NCI-H345 treated with DMSO at 0.1 percent for 48 hours (cell line): ENCODE data around the gene ZBTB18.
A peak's percentile ranks its signal among the peaks of the same experiment; 100 is the strongest.
"Not testable (repeated sequence)": the region's sequence is repeated elsewhere in the genome, so short reads cannot be mapped to it uniquely, and the experiment has no call there.

Experiments used
- DNase-seq: peaks from one replicate; lab custom pipeline; 2025; ENCODE audit not compliant: unreplicated experiment; lab: John Stamatoyannopoulos, UW

Gene ZBTB18

DNA sequence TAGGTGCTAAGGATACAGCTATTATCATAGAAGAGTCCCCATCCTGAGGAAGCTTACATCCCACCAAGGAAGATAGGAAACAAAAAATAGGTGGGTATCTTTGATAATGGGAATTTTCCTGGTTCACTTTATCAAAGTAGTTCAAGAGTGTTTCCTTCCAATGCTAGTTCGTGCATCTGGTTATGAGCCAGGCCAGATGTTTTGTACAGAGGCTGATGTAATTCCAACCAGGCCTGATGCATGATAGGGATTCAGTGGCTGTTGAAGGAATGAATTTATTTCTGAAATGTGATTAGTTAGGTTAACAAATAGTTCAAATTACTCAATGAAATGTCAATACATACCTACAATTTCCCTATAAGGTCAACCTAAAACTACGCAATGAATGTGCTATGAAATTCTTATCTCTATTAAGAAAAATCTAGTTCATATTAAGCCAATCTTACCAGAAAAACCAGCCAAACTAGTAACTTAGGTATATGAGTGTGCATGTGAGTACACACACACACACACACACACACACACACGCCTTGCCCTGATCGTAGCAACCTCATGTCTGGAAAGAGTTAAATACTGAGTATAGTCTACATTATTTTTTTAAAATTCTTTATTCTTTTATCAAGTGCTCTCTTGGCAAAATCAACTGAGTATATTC, 9.5 kb upstream of the ZBTB18 start:
- no peak for DNase-seq

GRCh38 chr1:244042293-244042692, 8.8 kb upstream of the ZBTB18 start:
- DNase-seq = no peak

DNA sequence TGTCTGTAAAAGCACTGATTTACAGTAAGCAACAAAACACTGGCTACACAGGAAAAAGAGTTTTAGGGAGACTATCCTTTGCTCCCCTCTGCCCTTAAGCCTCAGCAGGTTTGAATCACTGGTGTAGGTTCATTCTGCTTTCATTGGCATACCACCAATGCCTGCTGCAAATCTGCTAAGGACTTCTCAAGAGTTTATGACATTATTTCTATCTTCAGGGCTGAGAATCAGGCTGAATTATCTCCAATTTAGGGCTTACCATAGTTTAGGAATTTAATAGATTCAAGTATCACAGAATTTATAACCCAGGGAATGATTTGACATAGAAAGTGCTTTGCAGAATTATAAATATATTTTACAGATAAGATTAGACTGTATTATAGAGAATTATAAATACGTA, 6.7 kb upstream of the ZBTB18 start:
- no peak for DNase-seq

DNA sequence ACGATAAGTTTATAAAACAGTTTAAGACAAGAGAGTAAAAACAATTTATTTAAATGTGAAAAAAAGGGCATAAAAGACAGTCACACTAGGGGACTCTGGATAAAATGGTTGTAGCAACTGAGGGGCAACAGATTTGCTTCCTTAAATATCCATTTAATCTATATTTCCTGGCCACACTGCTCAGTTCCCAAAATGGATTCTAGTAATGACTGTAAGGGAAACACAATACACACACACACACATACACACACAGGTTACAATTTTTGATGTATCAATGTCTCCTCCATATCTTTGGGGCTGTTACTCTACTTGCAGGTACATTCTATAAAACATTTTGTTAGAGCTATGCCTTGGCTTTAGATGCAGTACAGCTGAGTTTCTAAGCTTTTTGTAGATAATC, 4.8 kb upstream of the ZBTB18 start:
- DNase-seq = not testable (repeated sequence)

GRCh38 chr1:244046907-244047611, 4.0 kb upstream of the ZBTB18 start:
- no peak for DNase-seq

DNA sequence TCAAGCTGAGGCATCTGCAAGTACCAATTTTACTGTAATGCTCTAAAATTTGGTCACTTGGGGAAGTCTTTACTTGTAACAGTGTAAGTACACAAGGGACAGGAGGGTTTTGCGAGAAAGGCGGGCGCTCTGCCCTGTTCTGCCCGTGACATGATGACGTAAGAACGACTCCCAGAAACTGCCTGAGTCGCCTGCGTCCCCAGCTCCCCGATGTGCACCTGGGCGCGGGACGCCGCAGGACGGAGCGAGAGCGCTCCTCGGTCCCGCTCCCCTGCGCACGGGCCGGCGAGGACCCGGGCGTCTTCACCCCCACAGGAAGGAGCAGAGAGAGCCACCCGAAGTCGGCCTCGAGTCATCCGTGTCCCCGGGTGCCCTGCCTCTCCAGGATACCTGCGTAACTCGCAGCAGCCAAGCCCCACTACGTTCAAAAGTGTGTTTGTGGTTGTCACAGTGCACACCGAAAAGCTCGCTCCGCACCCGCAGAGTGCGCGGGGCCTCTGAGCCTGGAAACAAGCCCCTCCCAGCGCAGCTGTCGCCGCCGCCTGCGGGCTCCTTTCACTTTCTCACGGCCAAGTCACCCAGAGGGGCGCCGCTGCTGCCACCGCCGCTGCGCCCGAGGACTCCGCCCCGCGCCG, 3.3 kb upstream of the ZBTB18 start:
- no peak for DNase-seq

- DNase-seq = peak; percentile 94
Observed at GRCh38 chr1:244048256-244049161, 2.6 kb upstream of the ZBTB18 start.

- DNase-seq = no peak
Observed at GRCh38 chr1:244049162-244050013, 1.7 kb upstream of the ZBTB18 start.

- no peak for DNase-seq
Observed at GRCh38 chr1:244050014-244050834, 859 bp upstream of the ZBTB18 start.

DNA sequence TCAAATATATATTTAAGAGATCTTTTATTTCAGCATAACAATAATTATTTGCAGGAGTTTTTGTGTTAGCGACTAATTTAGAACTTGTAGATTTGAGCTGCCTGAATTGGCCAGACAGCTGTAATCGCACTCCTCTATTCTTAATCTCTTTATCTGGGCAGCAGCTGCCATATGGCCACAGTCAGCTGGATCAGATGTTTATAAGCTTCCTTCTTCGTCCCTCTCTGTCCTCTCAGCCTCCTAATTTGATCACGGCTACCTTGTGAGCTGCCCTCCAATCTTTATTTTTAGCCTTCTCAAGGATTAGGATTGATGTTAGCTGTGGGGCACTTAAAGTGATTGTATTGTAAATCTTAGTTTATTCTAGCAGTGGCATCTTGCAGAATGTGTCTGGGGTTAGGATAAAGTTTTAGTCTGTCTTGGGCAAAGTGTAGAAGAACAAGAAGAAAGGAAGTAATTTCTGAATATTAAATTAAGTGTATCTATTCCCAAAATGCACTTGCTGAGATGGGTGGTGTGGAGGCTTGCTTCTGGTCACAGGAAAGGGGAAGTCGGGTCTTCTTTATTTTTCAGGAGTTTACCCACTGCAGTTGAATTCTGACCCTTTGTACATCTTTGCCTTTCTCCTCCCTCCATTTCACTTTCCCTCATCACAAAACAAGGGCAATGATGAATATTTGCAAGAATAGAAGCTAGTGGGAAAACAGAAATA, 1.1 kb downstream of the ZBTB18 start:
- no peak for DNase-seq

- no peak for DNase-seq
Observed at GRCh38 chr1:244052728-244053312, 1.7 kb downstream of the ZBTB18 start.

GRCh38 chr1:244053831-244054230, 2.7 kb downstream of the ZBTB18 start:
- no peak for DNase-seq

- no peak for DNase-seq
Observed at GRCh38 chr1:244054247-244054923, 3.3 kb downstream of the ZBTB18 start.

- no peak for DNase-seq
Observed at GRCh38 chr1:244054924-244055263, 3.8 kb downstream of the ZBTB18 start.

DNA sequence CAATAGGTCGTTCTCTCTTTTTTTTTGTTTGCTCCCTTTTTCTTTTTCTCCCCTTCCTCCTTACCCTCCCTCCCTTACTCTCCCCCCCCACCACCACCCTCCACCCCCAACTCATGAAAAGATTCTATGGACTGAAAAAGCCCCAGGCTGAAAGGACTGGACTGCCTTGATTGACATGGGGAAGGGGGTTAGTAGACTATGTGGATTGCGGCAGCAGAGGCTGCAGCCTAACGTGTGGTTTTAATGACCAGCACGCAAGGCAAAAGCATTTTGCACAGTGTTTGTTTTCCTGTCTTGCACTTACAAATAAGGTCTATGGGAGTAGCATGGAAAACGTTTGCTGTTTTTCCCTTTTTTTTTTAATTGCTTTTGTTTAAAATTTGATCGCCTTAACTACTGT, 5.5 kb downstream of the ZBTB18 start:
- DNase-seq = no peak

DNA sequence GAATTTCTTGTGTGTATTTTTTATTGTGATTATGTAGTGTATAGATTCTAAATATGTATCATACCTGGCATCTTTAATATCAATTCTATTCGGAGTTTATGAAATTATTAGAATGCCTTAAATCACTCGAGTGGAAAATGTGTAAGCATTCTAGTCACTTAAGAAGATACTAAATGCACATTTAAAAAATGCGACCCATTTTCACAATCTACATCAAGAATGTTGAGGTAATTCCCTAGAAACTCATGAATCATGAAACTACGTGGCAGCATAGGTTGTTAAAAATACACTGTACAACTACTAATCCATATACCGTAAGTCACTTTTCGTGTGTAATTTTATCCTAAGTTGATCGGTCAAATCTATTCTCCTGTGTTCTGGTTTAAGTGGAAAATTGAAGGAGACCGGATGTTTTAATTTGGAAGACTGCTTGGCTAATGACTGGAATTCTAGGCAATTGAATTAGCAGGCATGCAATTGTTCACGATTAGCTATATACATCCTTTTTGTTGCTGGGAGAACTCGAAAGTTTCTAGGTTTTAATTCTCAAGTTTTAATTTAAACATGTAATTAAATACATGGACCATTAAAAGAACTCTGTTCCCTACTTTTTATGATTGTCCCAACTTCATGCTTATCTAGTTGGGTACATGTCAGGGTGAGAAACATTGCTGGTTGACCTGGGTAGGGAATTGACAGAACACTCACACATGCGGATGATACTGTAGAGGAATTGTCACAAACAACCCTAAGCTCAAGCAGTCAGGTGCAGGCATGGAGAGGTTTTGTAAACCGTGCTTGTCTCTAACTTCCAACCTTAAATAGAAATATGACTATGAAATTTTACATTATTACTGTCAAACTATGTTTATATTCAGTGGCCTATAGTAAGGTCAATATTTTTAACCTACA, 6.6 kb downstream of the ZBTB18 start:
- no peak for DNase-seq

DNA sequence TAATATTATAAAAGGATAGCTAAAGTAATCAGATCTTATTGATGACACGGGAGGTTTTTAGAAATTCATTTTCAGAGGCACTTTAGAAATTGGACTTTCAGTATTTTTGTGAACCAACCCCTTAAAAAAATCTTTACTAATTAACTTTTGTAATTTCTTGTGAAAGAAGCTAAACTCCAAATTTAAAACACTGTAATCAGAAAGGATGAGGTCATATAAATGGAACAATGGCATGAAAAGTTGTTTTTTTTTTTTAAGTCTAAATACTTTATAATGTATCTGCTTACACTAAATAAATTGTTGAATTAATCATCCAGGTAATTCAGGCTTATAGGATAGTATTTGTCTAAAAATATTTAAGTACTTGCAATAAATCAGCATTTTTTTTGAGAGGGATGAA, 9.0 kb downstream of the ZBTB18 start:
- no peak for DNase-seq
